Measurements from ENCODE around the gene XIST.
"Not testable (repeated sequence)": the region's sequence is repeated elsewhere in the genome, so short reads cannot be mapped to it uniquely, and the experiment has no call there.

The XIST gene

GRCh38 chrX:73818200-73819116 lies 34.1 kb downstream of the XIST start:
- Histone ChIP-seq H3K4me3 (no peak overlapping the region), H3K27ac (no peak overlapping the region)

GRCh38 chrX:73817393-73818199 lies 34.9 kb downstream of the XIST start:
- Histone ChIP-seq H3K4me3 (no peak overlapping the region), H3K27ac (no peak overlapping the region)

GRCh38 chrX:73812256-73812655 lies 40.3 kb downstream of the XIST start:
- H3K27ac ChIP-seq: no peak overlapping the region
- no peak overlapping the region for H3K4me3 ChIP-seq

GRCh38 chrX:73804109-73804508 lies 48.4 kb downstream of the XIST start:
- not testable (repeated sequence) for H3K27ac ChIP-seq, H3K4me3 ChIP-seq

GRCh38 chrX:73799888-73800287 lies 52.6 kb downstream of the XIST start:
- no peak overlapping the region for H3K4me3 ChIP-seq
- H3K27ac ChIP-seq: no peak overlapping the region

GRCh38 chrX:73792511-73792910 lies 60.0 kb downstream of the XIST start:
- not testable (repeated sequence) for H3K4me3 ChIP-seq, H3K27ac ChIP-seq

- no peak overlapping the region for H3K4me3 ChIP-seq
- no peak overlapping the region for H3K27ac ChIP-seq
These were observed 67.0 kb downstream of the XIST start for GRCh38 chrX:73785493-73785892.

Measured in skin epidermis (tissue), 12 donors.